ENCODE results near the gene SSBP3.
"Not testable (repeated sequence)": the region's sequence is repeated elsewhere in the genome, so short reads cannot be mapped to it uniquely, and the experiment has no call there.

SSBP3 gene

GRCh38 chr1:54347955-54348699 is 58.1 kb downstream of the SSBP3 start:
- DNase-seq (ENCODE audit: low read depth), result no peak

DNA sequence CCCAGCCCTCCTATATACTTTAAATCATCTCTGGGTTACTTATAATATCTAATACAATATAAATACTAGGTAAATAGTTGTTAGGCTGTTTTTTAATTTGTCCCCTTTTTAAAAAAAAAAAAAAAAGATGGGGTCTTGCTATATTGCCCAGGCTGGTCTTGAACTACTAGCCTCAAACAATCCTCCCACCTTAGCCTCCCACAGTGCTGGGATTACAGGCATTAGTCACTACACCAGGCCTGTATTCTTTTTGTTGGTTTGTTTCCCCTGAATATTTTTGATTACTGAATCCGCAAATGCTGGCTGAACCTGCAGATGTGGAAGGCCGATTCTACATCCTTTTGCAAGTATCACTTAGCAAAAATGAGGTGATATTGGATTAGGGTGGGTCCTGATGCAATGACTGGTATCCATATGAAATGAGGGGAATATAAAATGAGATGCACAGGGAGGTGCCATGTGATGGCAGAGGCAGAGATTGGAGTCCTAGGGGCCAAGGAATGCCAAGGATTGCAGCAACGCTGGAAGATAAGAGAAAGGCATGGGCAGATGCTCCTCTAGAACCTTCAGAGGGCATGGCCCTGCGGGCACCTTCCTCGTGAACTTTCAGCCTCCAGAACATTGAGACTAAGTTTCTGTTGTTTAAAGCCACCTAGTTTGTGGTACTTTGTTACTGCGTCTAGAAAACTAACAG is 58.8 kb downstream of the SSBP3 start:
- DNase-seq (ENCODE audit: low read depth), result no peak

GRCh38 chr1:54345548-54345947 is 60.6 kb downstream of the SSBP3 start:
- not testable (repeated sequence) for DNase-seq (ENCODE audit: low read depth)

GRCh38 chr1:54345116-54345515 is 61.1 kb downstream of the SSBP3 start:
- DNase-seq (ENCODE audit: low read depth), result no peak

GRCh38 chr1:54342742-54343687 is 63.2 kb downstream of the SSBP3 start:
- no peak for DNase-seq (ENCODE audit: low read depth)

GRCh38 chr1:54342288-54342687 is 63.9 kb downstream of the SSBP3 start:
- DNase-seq (ENCODE audit: low read depth), result no peak

DNA sequence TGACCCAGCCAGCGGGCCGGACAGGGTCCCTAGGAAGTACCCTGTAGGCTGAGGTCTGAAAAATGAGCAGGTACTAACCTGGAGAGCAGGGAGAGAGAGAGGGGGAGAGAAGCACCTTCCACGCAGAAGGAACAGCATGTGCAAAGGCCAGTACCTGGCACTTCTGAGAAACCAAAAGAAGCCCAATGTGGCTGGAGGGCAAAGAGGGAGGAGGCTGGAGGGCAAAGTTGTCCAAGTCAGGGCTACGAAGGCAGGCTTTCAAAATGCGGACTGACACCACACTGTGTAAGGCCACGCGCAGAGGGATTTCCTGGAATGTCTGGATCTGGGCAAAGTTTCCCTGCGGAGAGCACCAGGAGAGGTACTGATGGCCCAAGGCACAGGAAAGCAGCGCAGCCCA is 64.4 kb downstream of the SSBP3 start:
- DNase-seq (ENCODE audit: low read depth), result no peak

GRCh38 chr1:54340878-54341277 is 65.3 kb downstream of the SSBP3 start:
- DNase-seq (ENCODE audit: low read depth), result no peak

DNA sequence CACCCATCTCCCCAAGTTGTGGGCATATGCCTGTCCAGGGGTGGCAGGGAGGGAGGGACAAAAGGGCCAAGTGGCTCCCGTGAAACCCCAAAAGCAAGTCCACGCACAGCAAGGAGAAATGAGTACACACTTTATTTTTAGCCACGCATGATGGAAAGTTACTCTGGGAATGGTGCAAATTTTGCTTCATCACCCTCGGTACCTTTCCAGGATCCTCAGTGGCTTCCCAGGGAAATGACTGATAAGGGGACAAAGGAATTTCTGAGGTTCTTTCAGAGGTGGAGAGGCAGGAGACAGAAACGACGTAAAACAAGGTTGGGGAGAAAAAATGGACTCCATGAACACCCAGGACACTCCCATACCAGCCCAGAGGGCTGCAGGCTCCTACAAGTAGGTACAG is 65.8 kb downstream of the SSBP3 start:
- DNase-seq (ENCODE audit: low read depth), result no peak

- no peak for DNase-seq (ENCODE audit: low read depth)
Measured at GRCh38 chr1:54339126-54339525, 67.1 kb downstream of the SSBP3 start.

- no peak for DNase-seq (ENCODE audit: low read depth)
Measured at GRCh38 chr1:54338464-54338863, 67.7 kb downstream of the SSBP3 start.

- no peak for DNase-seq (ENCODE audit: low read depth)
Measured at GRCh38 chr1:54337928-54338327, 68.3 kb downstream of the SSBP3 start.

GRCh38 chr1:54337034-54337433 is 69.2 kb downstream of the SSBP3 start:
- DNase-seq (ENCODE audit: low read depth), result no peak

- no peak for DNase-seq (ENCODE audit: low read depth)
Measured at GRCh38 chr1:54336116-54336515, 70.1 kb downstream of the SSBP3 start.

GRCh38 chr1:54335755-54336108 is 70.5 kb downstream of the SSBP3 start:
- DNase-seq (ENCODE audit: low read depth), result no peak

DNA sequence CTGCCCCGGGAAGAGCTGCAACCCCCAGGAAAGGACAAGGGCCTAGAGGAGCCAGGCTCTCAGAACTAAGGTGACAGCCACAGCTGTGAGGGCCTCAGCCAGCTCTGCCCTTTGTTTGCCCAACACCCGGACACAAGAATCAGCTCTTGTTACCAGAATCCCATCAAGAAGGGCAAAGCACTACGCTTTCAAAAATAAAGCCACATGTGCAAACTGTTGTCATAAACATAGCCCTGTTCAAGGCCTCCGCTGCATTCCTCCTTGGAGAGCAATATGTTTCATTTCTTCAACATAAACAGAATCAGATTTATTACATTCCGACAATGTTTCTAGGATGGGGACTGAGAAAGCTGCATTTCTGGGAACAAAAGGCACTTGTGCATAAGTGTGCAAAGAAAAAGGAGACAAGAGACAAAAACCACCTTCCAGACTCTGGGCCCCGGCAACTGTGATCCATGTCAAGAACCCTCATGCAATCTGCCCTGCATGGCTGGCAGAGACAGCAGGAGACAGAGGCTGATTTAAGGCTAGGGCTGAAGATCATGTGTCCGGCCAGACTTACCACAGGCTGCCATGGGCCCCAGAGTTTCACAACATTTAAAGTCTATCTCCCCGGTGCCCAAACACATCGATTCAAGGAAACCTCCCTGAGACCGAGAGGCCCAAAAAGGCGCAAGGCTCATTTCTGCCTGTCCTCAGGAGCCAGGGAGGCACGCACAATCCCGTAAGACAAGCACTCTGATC is 71.0 kb downstream of the SSBP3 start:
- no peak for DNase-seq (ENCODE audit: low read depth)

GRCh38 chr1:54332781-54333585 is 73.2 kb downstream of the SSBP3 start:
- no peak for DNase-seq (ENCODE audit: low read depth)

- no peak for DNase-seq (ENCODE audit: low read depth)
Measured at GRCh38 chr1:54331843-54332463, 74.2 kb downstream of the SSBP3 start.

GRCh38 chr1:54331091-54331772 is 75.0 kb downstream of the SSBP3 start:
- no peak for DNase-seq (ENCODE audit: low read depth)
